ENCODE results near the gene BEAN1. TPM values are rescaled to one million over a fixed set of nuclear protein-coding genes. Genes with fewer than 3 reads are reported as not detected.
"Not testable (repeated sequence)": the region's sequence is repeated elsewhere in the genome, so short reads cannot be mapped to it uniquely, and the experiment has no call there.

Gene BEAN1
- total RNA-seq, 1 experiment from 2014 or later: 0.24 TPM

DNA sequence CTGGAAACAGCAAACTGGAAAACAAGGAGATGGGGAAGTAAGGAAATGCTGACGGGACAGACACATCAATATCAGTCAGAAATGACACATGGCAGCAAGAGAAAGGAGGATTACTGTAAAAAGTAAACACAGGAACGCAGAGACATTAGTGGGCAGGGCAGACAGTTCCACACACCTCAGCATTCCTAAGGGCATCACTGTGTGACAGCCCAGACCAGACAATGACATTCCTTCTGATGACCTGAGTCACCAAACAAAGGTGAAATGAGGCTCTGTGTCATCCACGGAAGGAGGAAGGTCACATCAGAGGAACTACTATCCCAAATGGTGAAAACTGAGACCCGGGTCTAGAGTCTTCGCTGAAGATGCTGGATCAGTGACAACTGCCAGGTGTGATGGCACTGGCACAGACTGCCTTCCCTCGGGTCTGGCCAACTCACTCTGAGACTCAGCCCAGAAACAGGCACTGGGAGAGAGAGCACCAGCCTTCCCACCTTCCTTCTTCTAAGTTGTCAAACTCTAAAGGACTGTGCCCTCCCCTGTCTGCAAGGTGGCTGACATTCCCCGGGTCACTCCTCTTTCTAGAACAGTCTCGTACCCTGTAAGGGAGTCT is 86.1 kb downstream of the BEAN1 start:
- TF ChIP-seq CTCF (conservative IDR thresholded peaks at IDR 0.05): no peak
- Mint-ChIP-seq H3K36me3 (ENCODE audit: insufficient read depth in 1 of 3, low read depth in 3 of 3) (peaks cover 9 to 17% (median 12%) of the 10 kb centered on the region in 3 experiments; a peak in 6 of 7 replicates), H3K4me1 (peaks cover 46 to 55% of the 10 kb centered on the region in 2 experiments), H3K27ac (no peak overlapping the region), H3K4me3 (no peak overlapping the region), H3K9me3 (peaks cover 2 to 3% of the 10 kb centered on the region in 2 experiments; a peak in 2 of 5 replicates), H3K27me3 (ENCODE audit: low read depth) (peaks cover 11% of the 10 kb centered on the region)
- H2BK12ac ChIP-seq (ENCODE audit: insufficient read length, low read depth, low read length): no peak overlapping the region
- H2AFZ ChIP-seq (ENCODE audit: low read length): no peak overlapping the region
- no peak overlapping the region for H2BK20ac ChIP-seq (ENCODE audit: low read depth, low read length, poor library complexity, severe bottlenecking)
- no peaks in the 10 kb centered on the region for H3K79me1 ChIP-seq (ENCODE audit: insufficient read depth, low read depth, low read length, poor library complexity, severe bottlenecking)
- no peaks in the 10 kb centered on the region for H3K9me3 ChIP-seq (ENCODE audit: control insufficient read depth, low read depth, low read length)
- H3K14ac ChIP-seq (ENCODE audit: insufficient read depth, low read length): no peak overlapping the region
- WGBS (ENCODE audit: extremely low coverage, insufficient read length, low lambda C conversion rate): no CpG with 5 or more reads among the region's 8 CpGs
- H4K8ac ChIP-seq (replicated peaks; ENCODE audit: insufficient read length, low read depth, low read length): no peak overlapping the region
- no peak overlapping the region for H2BK120ac ChIP-seq (ENCODE audit: low read depth, low read length, poor library complexity, severe bottlenecking)
- H3K18ac ChIP-seq (ENCODE audit: insufficient read length, low read depth, low read length): no peak overlapping the region
- no peak overlapping the region for H3K23ac ChIP-seq (ENCODE audit: insufficient read length, low read depth, low read length)
- H3K4me2 ChIP-seq (ENCODE audit: insufficient read depth, insufficient read length, low read length): no peak overlapping the region
- H3K4me1 ChIP-seq (ENCODE audit: insufficient read depth, low read length): peaks cover 4% of the 10 kb centered on the region; the same call in 1 of the 2 replicates
- no peak overlapping the region for H3K27ac ChIP-seq (ENCODE audit: insufficient read length, low read depth, low read length)
- H3K9ac ChIP-seq (ENCODE audit: extremely low read depth, insufficient read length, low read length): no peak overlapping the region
- H3K23me2 ChIP-seq (ENCODE audit: insufficient read length, low read depth, low read length, poor library complexity, severe bottlenecking): no peaks in the 10 kb centered on the region
- H4K20me1 ChIP-seq (ENCODE audit: control insufficient read depth, insufficient read depth, insufficient read length): no peaks in the 10 kb centered on the region
- no peaks in the 10 kb centered on the region for H3K27me3 ChIP-seq (ENCODE audit: insufficient read depth, low read length)
- no peak overlapping the region for H4K91ac ChIP-seq (ENCODE audit: insufficient read length, low read depth, low read length)
- H3T11ph ChIP-seq (ENCODE audit: low read length): no peak overlapping the region
- H2BK15ac ChIP-seq (ENCODE audit: low read depth, low read length): no peak overlapping the region
- H2AK5ac ChIP-seq (ENCODE audit: insufficient read length, low read length): no peak overlapping the region
- H3K56ac ChIP-seq (ENCODE audit: insufficient read length, low read depth, low read length): no peak overlapping the region
- H4K5ac ChIP-seq (ENCODE audit: insufficient read length, low read depth, low read length): no peak overlapping the region
- DNase-seq: no peak
- H3K4ac ChIP-seq (ENCODE audit: low read depth, low read length): no peak overlapping the region
- H2BK5ac ChIP-seq (ENCODE audit: insufficient read length, low read length): no peak overlapping the region
- no peaks in the 10 kb centered on the region for H3K79me2 ChIP-seq (ENCODE audit: insufficient read depth, low read length)

GRCh38 chr16:66514391-66514790 is 87.3 kb downstream of the BEAN1 start:
- not testable (repeated sequence) for H3K23me2 ChIP-seq (ENCODE audit: insufficient read length, low read depth, low read length, poor library complexity, severe bottlenecking); H2BK12ac ChIP-seq (ENCODE audit: insufficient read length, low read depth, low read length); H2BK15ac ChIP-seq (ENCODE audit: low read depth, low read length); H4K8ac ChIP-seq (replicated peaks; ENCODE audit: insufficient read length, low read depth, low read length); H3K4me1 ChIP-seq (ENCODE audit: insufficient read depth, low read length); H4K20me1 ChIP-seq (ENCODE audit: control insufficient read depth, insufficient read depth, insufficient read length); H3K4me3 Mint-ChIP-seq; H2BK5ac ChIP-seq (ENCODE audit: insufficient read length, low read length); H2AK5ac ChIP-seq (ENCODE audit: insufficient read length, low read length); H4K91ac ChIP-seq (ENCODE audit: insufficient read length, low read depth, low read length); H2AFZ ChIP-seq (ENCODE audit: low read length); H3K9me3 ChIP-seq (ENCODE audit: control insufficient read depth, low read depth, low read length); H3K4ac ChIP-seq (ENCODE audit: low read depth, low read length); H3K79me2 ChIP-seq (ENCODE audit: insufficient read depth, low read length); H3K27ac Mint-ChIP-seq; H3K9me3 Mint-ChIP-seq; H2BK20ac ChIP-seq (ENCODE audit: low read depth, low read length, poor library complexity, severe bottlenecking); H3K18ac ChIP-seq (ENCODE audit: insufficient read length, low read depth, low read length); H3K9ac ChIP-seq (ENCODE audit: extremely low read depth, insufficient read length, low read length); H3K14ac ChIP-seq (ENCODE audit: insufficient read depth, low read length); H3K27me3 ChIP-seq (ENCODE audit: insufficient read depth, low read length); H3T11ph ChIP-seq (ENCODE audit: low read length); H3K79me1 ChIP-seq (ENCODE audit: insufficient read depth, low read depth, low read length, poor library complexity, severe bottlenecking); H2BK120ac ChIP-seq (ENCODE audit: low read depth, low read length, poor library complexity, severe bottlenecking); H3K4me2 ChIP-seq (ENCODE audit: insufficient read depth, insufficient read length, low read length); DNase-seq; H3K23ac ChIP-seq (ENCODE audit: insufficient read length, low read depth, low read length); H3K27ac ChIP-seq (ENCODE audit: insufficient read length, low read depth, low read length); H3K56ac ChIP-seq (ENCODE audit: insufficient read length, low read depth, low read length); H4K5ac ChIP-seq (ENCODE audit: insufficient read length, low read depth, low read length)
- H3K27me3 Mint-ChIP-seq (ENCODE audit: low read depth): peaks cover 11% of the 10 kb centered on the region
- no CpG with 5 or more reads among the region's 17 CpGs for WGBS (ENCODE audit: extremely low coverage, insufficient read length, low lambda C conversion rate)
- peaks cover 46 to 55% of the 10 kb centered on the region in 2 experiments for H3K4me1 Mint-ChIP-seq
- H3K36me3 Mint-ChIP-seq (ENCODE audit: insufficient read depth in 1 of 3, low read depth in 3 of 3): peaks cover 9 to 17% (median 12%) of the 10 kb centered on the region in 3 experiments; a peak in 6 of 7 replicates
